HUES48 (cell line): Measurements from ENCODE around the gene COA1.
"Not testable (repeated sequence)": the region's sequence is repeated elsewhere in the genome, so short reads cannot be mapped to it uniquely, and the experiment has no call there.

Source experiments
- H3K27ac ChIP-seq: one replicate; pipeline ENCODE4 v1.7.0; 2013; ENCODE audit warnings: low read depth, low read length, inconsistent platforms
- H3K27me3 ChIP-seq: 2 replicates; pipeline ENCODE4 v1.6.1; 2013; ENCODE audit warnings: mild to moderate bottlenecking, low read length; ENCODE audit not compliant: control insufficient read depth, insufficient read depth
- H3K36me3 ChIP-seq: 2 replicates; pipeline ENCODE4 v1.6.1; 2013; ENCODE audit warnings: low read length; ENCODE audit not compliant: control insufficient read depth, insufficient read depth
- H3K4me1 ChIP-seq: 2 replicates; pipeline ENCODE4 v1.6.1; 2013; ENCODE audit warnings: mild to moderate bottlenecking, low read length; ENCODE audit not compliant: control insufficient read depth, insufficient read depth
- H3K4me3 ChIP-seq: 2 replicates; pipeline ENCODE4 v1.5.1; 2013; ENCODE audit warnings: mild to moderate bottlenecking, low read depth, low read length
- H3K9ac ChIP-seq: 2 replicates; pipeline ENCODE4 v1.6.1; 2013; ENCODE audit warnings: mild to moderate bottlenecking, low read depth, low read length, moderate library complexity
- H3K9me3 ChIP-seq: 2 replicates; pipeline ENCODE4 v1.6.1; 2013; ENCODE audit warnings: low read length; ENCODE audit not compliant: control insufficient read depth, insufficient read depth

COA1 gene

GRCh38 chr7:43698460-43699255 lies 30.7 kb downstream of the COA1 start:
- Histone ChIP-seq H3K27me3 (no peaks in the 10 kb centered on the region), H3K4me1 (peaks cover 46% of the 10 kb centered on the region), H3K9me3 (no peaks in the 10 kb centered on the region), H3K4me3 (no peak overlapping the region), H3K36me3 (no peaks in the 10 kb centered on the region), H3K27ac (no peak overlapping the region), H3K9ac (no peak overlapping the region)

DNA sequence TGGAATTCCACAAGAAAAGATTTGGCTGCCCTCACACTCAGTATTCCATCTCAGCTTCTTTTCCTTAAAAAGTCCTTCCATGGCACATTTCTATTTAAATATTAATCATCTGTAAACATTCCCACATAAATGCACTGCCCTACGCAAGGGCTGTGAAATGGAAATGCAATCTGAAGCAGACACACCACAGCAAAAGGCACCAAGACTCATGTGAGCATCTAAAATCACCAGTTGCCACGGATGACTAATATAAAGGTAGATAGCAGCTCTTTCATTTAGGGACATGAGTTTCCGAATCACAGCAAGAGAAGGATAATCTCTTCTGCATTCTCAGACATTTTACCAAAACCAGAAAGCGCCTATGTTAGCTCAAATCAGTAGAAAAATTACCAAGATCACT lies 31.6 kb downstream of the COA1 start:
- no peaks in the 10 kb centered on the region for H3K36me3 ChIP-seq
- H3K27me3 ChIP-seq: no peaks in the 10 kb centered on the region
- no peak overlapping the region; the same call in 1 of the 2 replicates for H3K9ac ChIP-seq
- no peak overlapping the region for H3K4me3 ChIP-seq
- peaks cover 46% of the 10 kb centered on the region for H3K4me1 ChIP-seq
- no peak overlapping the region for H3K27ac ChIP-seq
- no peaks in the 10 kb centered on the region for H3K9me3 ChIP-seq

GRCh38 chr7:43695365-43695764 lies 34.0 kb downstream of the COA1 start:
- no peak overlapping the region for H3K27ac ChIP-seq
- peaks cover 24% of the 10 kb centered on the region; the same call in 1 of the 2 replicates for H3K4me1 ChIP-seq
- no peaks in the 10 kb centered on the region for H3K9me3 ChIP-seq
- no peaks in the 10 kb centered on the region for H3K27me3 ChIP-seq
- no peak overlapping the region for H3K9ac ChIP-seq
- no peak overlapping the region for H3K4me3 ChIP-seq
- H3K36me3 ChIP-seq: no peaks in the 10 kb centered on the region

- H3K9ac ChIP-seq: no peak overlapping the region
- H3K36me3 ChIP-seq: no peaks in the 10 kb centered on the region
- H3K4me1 ChIP-seq: peaks cover 24% of the 10 kb centered on the region; the same call in 1 of the 2 replicates
- H3K9me3 ChIP-seq: no peaks in the 10 kb centered on the region
- no peaks in the 10 kb centered on the region for H3K27me3 ChIP-seq
- no peak overlapping the region for H3K27ac ChIP-seq
- H3K4me3 ChIP-seq: no peak overlapping the region
These were observed 34.9 kb downstream of the COA1 start for GRCh38 chr7:43694399-43694748.

DNA sequence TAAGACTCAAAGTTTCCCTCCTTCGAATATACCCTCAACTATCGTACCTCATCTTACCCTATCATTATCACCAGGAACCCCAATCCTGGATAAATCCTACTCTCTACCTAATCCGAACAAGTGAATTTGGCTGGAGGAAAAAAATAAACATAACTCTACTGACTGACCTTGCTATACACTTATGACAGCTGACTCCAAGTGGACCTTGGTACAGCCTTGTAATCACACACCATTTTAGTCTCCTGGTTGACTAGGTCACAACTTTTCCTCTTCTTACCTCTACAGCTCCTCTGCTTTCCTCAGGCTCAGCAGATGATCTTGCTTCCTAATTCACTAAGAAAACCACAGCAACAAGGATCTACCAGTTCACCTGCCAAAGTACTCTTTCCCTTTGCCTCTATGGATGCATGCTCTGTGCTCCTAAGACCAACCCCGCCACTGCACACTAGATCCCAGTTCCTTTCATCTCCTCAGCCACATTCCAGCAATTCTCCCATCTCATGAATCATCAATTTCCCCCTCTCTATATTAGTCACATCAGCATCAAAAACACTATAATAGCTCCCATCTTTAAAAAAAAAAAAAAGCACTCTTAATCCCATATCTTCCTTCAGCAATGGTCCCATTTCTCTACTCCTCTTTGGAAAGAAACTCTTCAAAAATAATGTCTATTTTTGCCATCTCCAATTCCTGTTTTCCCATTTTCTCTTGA lies 35.5 kb downstream of the COA1 start:
- Histone ChIP-seq H3K9ac (no peak overlapping the region), H3K4me1 (peaks cover 21% of the 10 kb centered on the region; the same call in 1 of the 2 replicates), H3K36me3 (no peaks in the 10 kb centered on the region), H3K27ac (no peak overlapping the region), H3K27me3 (no peaks in the 10 kb centered on the region), H3K4me3 (no peak overlapping the region), H3K9me3 (no peaks in the 10 kb centered on the region)

DNA sequence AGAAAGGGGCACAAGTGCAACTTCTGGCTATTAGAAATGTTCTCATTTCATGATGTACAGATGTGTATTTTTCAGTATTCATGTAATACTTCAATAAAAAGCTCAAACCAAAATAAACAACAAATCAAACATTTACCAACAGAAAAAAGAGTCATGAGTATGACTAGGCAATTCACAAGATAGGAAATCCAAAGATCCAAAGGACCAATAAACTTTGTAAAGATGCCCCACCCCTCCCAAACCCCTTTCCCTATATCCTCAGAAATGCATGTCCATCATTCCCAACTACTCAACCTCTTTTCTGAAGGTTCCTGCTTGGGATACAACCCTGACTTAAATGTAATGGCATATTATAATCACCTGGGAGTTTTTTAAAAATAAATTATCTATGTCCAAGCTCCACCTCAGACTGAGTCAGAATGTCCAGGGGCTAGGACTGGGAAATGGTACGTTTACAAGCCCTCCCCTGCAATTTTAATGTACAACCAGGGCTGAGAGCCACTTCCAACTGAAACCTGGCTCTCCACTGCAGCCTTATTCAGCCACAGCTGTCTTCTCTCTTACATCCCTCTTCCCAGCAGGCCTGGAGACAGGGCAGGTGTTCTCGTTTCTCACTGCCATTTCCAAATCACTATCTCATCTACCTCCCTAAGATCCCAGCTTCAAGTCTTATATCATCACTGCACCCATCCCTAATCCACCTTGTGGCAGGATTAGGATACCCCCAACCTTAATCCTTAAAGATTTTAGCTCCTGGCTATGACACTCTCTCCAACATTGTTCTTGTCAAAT lies 36.5 kb downstream of the COA1 start:
- Histone ChIP-seq H3K4me3 (no peak overlapping the region), H3K36me3 (no peaks in the 10 kb centered on the region), H3K9ac (no peak overlapping the region)

GRCh38 chr7:43691611-43692010 lies 37.7 kb downstream of the COA1 start:
- H3K27ac ChIP-seq: no peak overlapping the region
- no peaks in the 10 kb centered on the region for H3K9me3 ChIP-seq
- H3K4me3 ChIP-seq: no peak overlapping the region
- H3K27me3 ChIP-seq: no peaks in the 10 kb centered on the region
- H3K9ac ChIP-seq: no peak overlapping the region
- no peaks in the 10 kb centered on the region for H3K36me3 ChIP-seq
- H3K4me1 ChIP-seq: peaks cover 9% of the 10 kb centered on the region; the same call in 1 of the 2 replicates

More for the DNA sequence above, 36.5 kb downstream of the COA1 start:
- Histone ChIP-seq H3K27ac (no peak overlapping the region), H3K4me1 (peaks cover 12% of the 10 kb centered on the region; the same call in 1 of the 2 replicates), H3K27me3 (no peaks in the 10 kb centered on the region), H3K9me3 (no peaks in the 10 kb centered on the region)

GRCh38 chr7:43689115-43689514 lies 40.2 kb downstream of the COA1 start:
- Histone ChIP-seq H3K27ac (no peak overlapping the region), H3K27me3 (no peaks in the 10 kb centered on the region), H3K36me3 (no peaks in the 10 kb centered on the region), H3K4me3 (no peak overlapping the region), H3K9me3 (no peaks in the 10 kb centered on the region), H3K4me1 (no peaks in the 10 kb centered on the region), H3K9ac (no peak overlapping the region)

GRCh38 chr7:43687866-43688265 lies 41.5 kb downstream of the COA1 start:
- H3K27ac ChIP-seq, H3K9ac ChIP-seq, H3K9me3 ChIP-seq, H3K36me3 ChIP-seq, H3K27me3 ChIP-seq, H3K4me1 ChIP-seq, H3K4me3 ChIP-seq: not testable (repeated sequence)

DNA sequence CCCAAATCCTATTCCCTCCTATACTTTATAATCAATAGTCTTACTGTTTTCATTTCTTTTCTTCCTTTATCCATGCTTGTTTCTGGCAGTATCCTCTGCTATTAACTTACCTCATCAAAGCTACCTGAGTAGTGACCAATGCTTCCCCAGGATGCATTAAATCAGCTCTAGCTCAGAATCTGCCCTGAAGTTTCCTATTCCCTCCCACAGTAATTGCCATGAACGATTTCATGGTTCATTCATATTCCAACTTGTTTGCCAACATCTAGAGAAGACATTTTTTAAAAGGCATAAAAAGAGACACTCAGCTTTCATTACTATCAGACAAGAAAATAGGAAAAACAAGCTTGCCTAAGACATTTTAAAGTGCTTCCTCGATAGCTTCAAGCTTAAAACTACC lies 42.3 kb downstream of the COA1 start:
- Histone ChIP-seq H3K27ac (no peak overlapping the region), H3K4me3 (no peak overlapping the region), H3K36me3 (no peaks in the 10 kb centered on the region), H3K4me1 (no peaks in the 10 kb centered on the region), H3K9ac (no peak overlapping the region), H3K9me3 (no peaks in the 10 kb centered on the region), H3K27me3 (no peaks in the 10 kb centered on the region)

DNA sequence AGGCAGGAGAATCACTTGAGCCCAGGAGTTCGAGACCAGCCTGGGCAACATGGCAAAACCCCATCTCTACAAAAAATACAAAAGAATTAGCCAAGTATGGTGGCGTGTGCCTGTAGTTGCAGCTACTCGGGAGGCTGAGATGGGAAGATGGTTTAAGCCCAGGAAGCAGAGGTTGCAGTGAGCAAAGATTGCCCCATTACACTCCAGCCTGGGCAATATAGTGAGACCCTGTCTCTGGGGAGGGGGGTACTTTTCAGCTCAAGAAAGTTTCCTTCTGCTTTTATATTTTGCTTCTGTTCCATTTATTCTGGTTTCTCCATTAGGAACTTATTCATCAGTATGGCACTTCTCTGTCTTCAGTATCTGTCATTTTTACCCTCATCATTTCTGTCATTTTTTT lies 48.6 kb downstream of the COA1 start:
- H3K27me3 ChIP-seq: no peaks in the 10 kb centered on the region
- H3K27ac ChIP-seq: no peak overlapping the region
- no peak overlapping the region for H3K9ac ChIP-seq
- H3K36me3 ChIP-seq: no peaks in the 10 kb centered on the region
- no peaks in the 10 kb centered on the region for H3K9me3 ChIP-seq
- no peaks in the 10 kb centered on the region for H3K4me1 ChIP-seq
- no peak overlapping the region for H3K4me3 ChIP-seq
